AG08395 (cell line): ENCODE measurements around the gene PALS1.
A peak's percentile ranks its signal among the peaks of the same experiment; 100 is the strongest.

ENCODE experiments used
- DNase-seq: peaks from one replicate; pipeline ENCODE4 v3.0.0; 2012; ENCODE audit warnings: mixed read lengths, low spot score

Gene PALS1

GRCh38 chr14:67241411-67242167, at the start of gene PALS1:
PALS1 (plus strand) TSS chr14:67241435; CDS start chr14:67279171, 37,736 bp downstream.
- DNase-seq = peak; percentile 61

GRCh38 chr14:67191768-67192290, 49.4 kb upstream of the PALS1 start:
- DNase-seq = no peak

GRCh38 chr14:67192366-67192765, 48.9 kb upstream of the PALS1 start:
- no peak for DNase-seq

GRCh38 chr14:67195279-67195678, 46.0 kb upstream of the PALS1 start:
- no peak for DNase-seq

- no peak for DNase-seq
Observed at GRCh38 chr14:67199016-67199415, 42.2 kb upstream of the PALS1 start.

- no peak for DNase-seq
Observed at GRCh38 chr14:67207810-67208209, 33.4 kb upstream of the PALS1 start.

GRCh38 chr14:67218126-67218525, 23.1 kb upstream of the PALS1 start:
- no peak for DNase-seq

- DNase-seq = peak; percentile 72
Observed at GRCh38 chr14:67221248-67221981, 19.8 kb upstream of the PALS1 start.

- no peak for DNase-seq
Observed at GRCh38 chr14:67221982-67222328, 19.3 kb upstream of the PALS1 start.

- no peak for DNase-seq
Observed at GRCh38 chr14:67225523-67225922, 15.7 kb upstream of the PALS1 start.

GRCh38 chr14:67228325-67228984, 12.8 kb upstream of the PALS1 start:
- peak; percentile 19 for DNase-seq

GRCh38 chr14:67232066-67232465, 9.2 kb upstream of the PALS1 start:
- DNase-seq = no peak

- no peak for DNase-seq
Observed at GRCh38 chr14:67232621-67233020, 8.6 kb upstream of the PALS1 start.

- DNase-seq = no peak
Observed at GRCh38 chr14:67237591-67237990, 3.6 kb upstream of the PALS1 start.

GRCh38 chr14:67239582-67239981, 1.7 kb upstream of the PALS1 start:
- no peak for DNase-seq

- peak; percentile 51 for DNase-seq
Observed at GRCh38 chr14:67240168-67240932, 885 bp upstream of the PALS1 start.

- DNase-seq = peak; percentile 97
Observed at GRCh38 chr14:67240978-67241410, 241 bp upstream of the PALS1 start.

- no peak for DNase-seq
Observed at GRCh38 chr14:67242168-67242420, 859 bp downstream of the PALS1 start.

GRCh38 chr14:67245104-67245503, 3.9 kb downstream of the PALS1 start:
- no peak for DNase-seq

- DNase-seq = no peak
Observed at GRCh38 chr14:67251573-67252226, 10.5 kb downstream of the PALS1 start.

GRCh38 chr14:67253076-67253635, 11.9 kb downstream of the PALS1 start:
- DNase-seq = no peak
